ENCODE measurements around the gene EIF6. TPM values are rescaled to one million over a fixed set of nuclear protein-coding genes. Genes with fewer than 3 reads are reported as not detected.

Gene EIF6
- total and polyA plus RNA-seq, 2 donors (not counting 3 experiments of a cell fraction or from before 2014, with no cell fraction given) = 153 to 286 TPM

GRCh38 chr20:35291654-35292503, 7.3 kb upstream of the EIF6 start, which contains the start of gene FAM83C:
TSS of gene FAM83C (minus strand) at chr20:35292425. CDS start at chr20:35292304, 121 bp downstream.
- dilution Hi-C loops (cut with MboI; ENCODE audit: extremely low pct_ligation_motif_present, low sequenced_read_pairs) (no loop called here), intact Hi-C loops (cut with micrococcal nuclease) (no loop called here)
- ChIA-PET POLR2A (no interaction called here), CTCF (interaction anchor here (4.9 kb wide), 1 partner anchor 11 kb away, joined by 24 read pairs; no protein-coding TSS in a partner anchor)
- Histone ChIP-seq H4K20me1 (replicated peaks; ENCODE audit: control insufficient read depth, extremely low read depth, insufficient read depth, low read length) (no peaks in the 10 kb centered on the region), H3K9me1 (replicated peaks; ENCODE audit: control insufficient read depth, extremely low read depth, insufficient read depth, low read length) (no peaks in the 10 kb centered on the region), H3K9me3 (replicated peaks; ENCODE audit: control insufficient read depth, insufficient read depth, low read length) (no peaks in the 10 kb centered on the region), H3K4me1 (ENCODE audit: control insufficient read depth, extremely low read depth, insufficient read depth, low read length) (peaks cover 5% of the 10 kb centered on the region), H2AFZ (ENCODE audit: low read depth, low read length) (no peak within 1 kb of the TSS), H3K79me2 (ENCODE audit: control insufficient read depth, insufficient read depth, low read length) (no peaks in the 10 kb centered on the region), H3K9ac (replicated peaks; ENCODE audit: extremely low read depth, insufficient read depth, low read length) (no peak within 1 kb of the TSS), H3K27ac (ENCODE audit: insufficient read depth, low read depth, low read length) (no peak within 1 kb of the TSS), H3K27me3 (ENCODE audit: control insufficient read depth in 2 of 2, insufficient read depth in 2 of 2, low read length in 2 of 2) (peaks cover 0 to 2% of the 10 kb centered on the region in 2 experiments), H3K4me3 (replicated peaks in 1 of 3; ENCODE audit: insufficient read depth in 1 of 3, low read depth in 1 of 3, low read length in 3 of 3) (no peak within 1 kb of the TSS), H3K36me3 (ENCODE audit: control insufficient read depth in 2 of 2, extremely low read depth in 1 of 2, insufficient read depth in 2 of 2, low read length in 2 of 2) (no peaks in the 10 kb centered on the region), H3K4me2 (ENCODE audit: insufficient read depth, low read length) (no peak within 1 kb of the TSS)
- no peak for FAIRE-seq
- no peak for TF ChIP-seq MAX (IDR thresholded peaks at IDR 0.05; ENCODE audit: insufficient read depth, insufficient read length)
- no peak for TF ChIP-seq MYC (IDR thresholded peaks at IDR 0.05; ENCODE audit: low read depth, low read length)
- no peak for TF ChIP-seq FOS (IDR thresholded peaks at IDR 0.05; ENCODE audit: borderline replicate concordance, insufficient read depth, low read length)
- no peak for TF ChIP-seq POLR2A (IDR thresholded peaks at IDR 0.05; ENCODE audit: low read depth, low read length)
- no peak for TF ChIP-seq JUN (IDR thresholded peaks at IDR 0.05; ENCODE audit: borderline replicate concordance, insufficient read depth, insufficient read length, low read depth)
- no peak for TF ChIP-seq GATA2 (IDR thresholded peaks at IDR 0.05; ENCODE audit: insufficient read depth, insufficient read length, low read depth, low read length)
- no peak for TF ChIP-seq CTCF (IDR thresholded peaks at IDR 0.05; ENCODE audit: extremely low read depth in 1 of 2, insufficient read depth in 1 of 2, low read depth in 1 of 2, low read length in 2 of 2)
- no peak for TF ChIP-seq POLR2AphosphoS5 (IDR thresholded peaks at IDR 0.05; ENCODE audit: insufficient read depth, low read depth, low read length)
- no TSS peak for BruUV-seq (replicated peaks)
- no peak for DNase-seq (ENCODE audit: low read depth, low spot score)

All from endothelial cell of umbilical vein (primary cell).